Neuronal stem cell (in vitro differentiated cells): ENCODE measurements around the gene CREB5.

Source experiments
- DNase-seq: peaks from one replicate; pipeline ENCODE4 v3.0.0-alpha.2; 2013; ENCODE audit warnings: low spot score
- H2AFZ ChIP-seq: one replicate; pipeline ENCODE4 v1.6.1; 2013; ENCODE audit warnings: mild to moderate bottlenecking, low read length, inconsistent platforms
- H2AK5ac ChIP-seq: 2 replicates; pipeline ENCODE4 v1.6.1; 2013; ENCODE audit warnings: low read depth, mild to moderate bottlenecking, inconsistent platforms, low read length, moderate library complexity, mixed read lengths
- H2BK120ac ChIP-seq: 2 replicates; pipeline ENCODE4 v1.6.1; 2013; ENCODE audit warnings: low read depth, mild to moderate bottlenecking, inconsistent platforms, low read length, moderate library complexity, mixed read lengths
- H2BK12ac ChIP-seq: one replicate; pipeline ENCODE4 v1.6.1; 2013; ENCODE audit warnings: low read length, inconsistent platforms
- H2BK15ac ChIP-seq: 2 replicates; pipeline ENCODE4 v1.6.1; 2013; ENCODE audit warnings: mild to moderate bottlenecking, low read length, inconsistent platforms, mixed read lengths
- H2BK5ac ChIP-seq: one replicate; pipeline ENCODE4 v1.6.1; 2013; ENCODE audit warnings: inconsistent platforms, mild to moderate bottlenecking, low read length, moderate library complexity
- H3K14ac ChIP-seq: one replicate; pipeline ENCODE4 v1.6.1; 2013; ENCODE audit warnings: low read length, inconsistent platforms
- H3K18ac ChIP-seq: 2 replicates; pipeline ENCODE4 v1.6.1; 2013; ENCODE audit warnings: low read length, inconsistent platforms
- H3K23ac ChIP-seq: 2 replicates; pipeline ENCODE4 v1.6.1; 2013; ENCODE audit warnings: low read depth, mild to moderate bottlenecking, mixed read lengths, low read length, inconsistent platforms; ENCODE audit not compliant: poor library complexity
- H3K27ac ChIP-seq: replicated peaks from 3 replicates; pipeline ENCODE4 v1.5.1; 2013; ENCODE audit warnings: low read length, inconsistent platforms
- H3K27me3 ChIP-seq, 3 experiments: 2 replicates each; pipeline ENCODE4 v1.6.1; 2013; ENCODE audit warnings: low read length in 3 of 3, mild to moderate bottlenecking in 2 of 3, inconsistent platforms in 1 of 3, low read depth in 1 of 3, mixed read lengths in 1 of 3, moderate library complexity in 1 of 3; ENCODE audit not compliant: control insufficient read depth in 3 of 3, insufficient read depth in 3 of 3
- H3K36me3 ChIP-seq, 2 donors: replicated peaks in 1 of 2; 2 replicates each; pipeline ENCODE4 v1.6.1; 2013; ENCODE audit warnings: low read length in 2 of 2; ENCODE audit not compliant: control insufficient read depth in 2 of 2, insufficient read depth in 2 of 2
- H3K4ac ChIP-seq: 2 replicates; pipeline ENCODE4 v1.6.1; 2013; ENCODE audit warnings: inconsistent platforms, mild to moderate bottlenecking, low read length, moderate library complexity
- H3K4me1 ChIP-seq, 2 donors: 1 replicate in 1 of 2; 2 replicates in 1 of 2; pipeline ENCODE4 v1.6.1; 2013; ENCODE audit warnings: low read length in 2 of 2, low read depth in 1 of 2; ENCODE audit not compliant: control insufficient read depth in 2 of 2, insufficient read depth in 1 of 2
- H3K4me2 ChIP-seq: one replicate; pipeline ENCODE4 v1.6.1; 2013; ENCODE audit warnings: mild to moderate bottlenecking, low read length, inconsistent platforms; ENCODE audit not compliant: insufficient read depth, poor library complexity, severe bottlenecking
- H3K4me3 ChIP-seq, 2 donors: 2 replicates each; pipeline ENCODE4 v1.5.1; 2013; ENCODE audit warnings: low read length in 2 of 2, mild to moderate bottlenecking in 2 of 2, inconsistent platforms in 1 of 2, moderate library complexity in 1 of 2
- H3K79me1 ChIP-seq: one replicate; pipeline ENCODE4 v1.6.1; 2013; ENCODE audit warnings: low read depth, mild to moderate bottlenecking, inconsistent platforms, low read length, moderate library complexity
- H3K9ac ChIP-seq: one replicate; pipeline ENCODE4 v1.6.1; 2013; ENCODE audit warnings: mild to moderate bottlenecking, low read depth, low read length, inconsistent platforms; ENCODE audit not compliant: poor library complexity
- H3K9me3 ChIP-seq, 2 donors: replicated peaks in 1 of 2; 2 replicates each; pipeline versions ENCODE3 to v1.6.1; 2013; ENCODE audit warnings: low read length in 2 of 2, mild to moderate bottlenecking in 2 of 2, inconsistent platforms in 1 of 2, low read depth in 1 of 2, mixed read lengths in 1 of 2, moderate library complexity in 1 of 2; ENCODE audit not compliant: control insufficient read depth in 2 of 2, insufficient read depth in 1 of 2
- H4K8ac ChIP-seq: one replicate; pipeline ENCODE4 v1.6.1; 2013; ENCODE audit warnings: low read depth, mild to moderate bottlenecking, inconsistent platforms, low read length, moderate library complexity
- H4K91ac ChIP-seq: one replicate; pipeline ENCODE4 v1.6.1; 2013; ENCODE audit warnings: low read length, low read depth, mild to moderate bottlenecking, inconsistent platforms; ENCODE audit not compliant: poor library complexity
- WGBS, 2 donors: extraction: QIAGEN DNeasy Blood & Tissue Kit; methylation state at CpG; one replicate each; pipeline ENCODE4 v1.1.7; 2013; ENCODE audit warnings: missing lambda C conversion rate in 2 of 2, mixed read lengths in 1 of 2; ENCODE audit not compliant: insufficient read length in 2 of 2, insufficient replicate concordance in 1 of 2; ENCODE audit errors: extremely low coverage in 2 of 2; 5-methylcytosine and 5-hydroxymethylcytosine counted together

The CREB5 gene

DNA sequence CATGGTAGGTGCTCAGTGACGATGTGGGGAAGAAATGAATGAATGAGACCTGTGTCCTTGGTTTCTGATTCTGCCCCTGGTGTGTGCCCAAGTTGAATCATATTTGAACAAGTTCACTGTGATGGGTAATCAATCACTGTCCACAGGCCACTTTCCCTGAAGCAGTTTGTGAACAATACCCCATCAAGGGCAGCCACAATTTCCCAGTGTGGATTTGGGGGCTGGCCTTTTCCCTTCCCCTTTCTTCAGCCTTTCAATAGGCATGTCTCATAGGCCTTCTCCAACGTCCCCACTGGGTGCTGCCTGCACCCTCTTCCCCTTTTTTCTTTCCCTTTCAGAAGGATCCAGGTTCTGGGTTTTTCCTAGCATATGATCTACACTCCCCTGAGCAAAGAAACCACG is 64.7 kb downstream of the CREB5 start:
- Histone ChIP-seq H3K36me3 (peaks cover 0 to 12% of the 10 kb centered on the region in 2 donors), H3K4me2 (no peak overlapping the region), H3K4me1 (peaks cover 20 to 25% of the 10 kb centered on the region in 2 donors), H3K4me3 (no peak overlapping the region), H2BK12ac (no peak overlapping the region), H2BK120ac (no peak overlapping the region), H2AFZ (no peak overlapping the region), H3K27ac (no peak overlapping the region), H3K23ac (no peak overlapping the region), H4K8ac (no peak overlapping the region), H3K9me3 (no peaks in the 10 kb centered on the region), H2BK15ac (no peak overlapping the region), H3K9ac (no peak overlapping the region), H3K14ac (no peak overlapping the region), H3K4ac (no peak overlapping the region), H3K79me1 (no peaks in the 10 kb centered on the region), H2AK5ac (no peak overlapping the region), H3K27me3 (no peaks in the 10 kb centered on the region), H4K91ac (no peak overlapping the region), H3K18ac (no peak overlapping the region), H2BK5ac (no peak overlapping the region)
- no CpG with 5 or more reads among the region's 3 CpGs for whole genome bisulfite sequencing, 2 donors
- no peak for DNase-seq

DNA sequence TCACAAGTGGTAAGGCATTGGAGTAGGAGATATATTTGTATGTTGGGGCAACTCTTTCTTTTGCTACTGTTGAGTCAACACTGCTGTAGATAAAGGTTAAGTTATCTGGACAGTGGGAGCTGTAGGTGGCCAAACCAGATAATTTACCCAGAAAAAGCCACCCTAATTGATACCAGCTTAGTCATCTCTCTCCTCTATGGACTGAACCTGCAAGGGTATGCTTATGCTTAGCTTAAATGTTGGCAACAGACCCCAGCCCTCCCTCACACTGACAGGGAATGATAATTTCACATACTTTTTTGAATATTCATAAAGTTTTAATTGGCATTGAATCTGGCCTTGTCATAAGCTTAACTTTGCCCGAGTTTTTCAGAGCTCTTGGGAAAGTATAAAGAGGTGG is 66.3 kb downstream of the CREB5 start:
- Histone ChIP-seq H3K18ac (no peak overlapping the region), H2AK5ac (no peak overlapping the region), H2BK12ac (no peak overlapping the region), H3K4ac (no peak overlapping the region), H3K4me1 (peaks cover 23 to 38% of the 10 kb centered on the region in 2 donors), H3K4me2 (no peak overlapping the region), H3K79me1 (no peaks in the 10 kb centered on the region), H4K91ac (no peak overlapping the region), H3K9ac (no peak overlapping the region), H3K36me3 (peaks cover 0 to 12% of the 10 kb centered on the region in 2 donors), H4K8ac (no peak overlapping the region), H3K14ac (no peak overlapping the region), H3K27ac (no peak overlapping the region), H2AFZ (no peak overlapping the region), H3K9me3 (no peaks in the 10 kb centered on the region), H2BK15ac (no peak overlapping the region), H3K27me3 (no peaks in the 10 kb centered on the region), H2BK120ac (no peak overlapping the region), H3K4me3 (no peak overlapping the region), H3K23ac (no peak overlapping the region), H2BK5ac (no peak overlapping the region)
- no CpG with 5 or more reads among the region's 1 CpG for WGBS, 2 donors
- DNase-seq: no peak

DNA sequence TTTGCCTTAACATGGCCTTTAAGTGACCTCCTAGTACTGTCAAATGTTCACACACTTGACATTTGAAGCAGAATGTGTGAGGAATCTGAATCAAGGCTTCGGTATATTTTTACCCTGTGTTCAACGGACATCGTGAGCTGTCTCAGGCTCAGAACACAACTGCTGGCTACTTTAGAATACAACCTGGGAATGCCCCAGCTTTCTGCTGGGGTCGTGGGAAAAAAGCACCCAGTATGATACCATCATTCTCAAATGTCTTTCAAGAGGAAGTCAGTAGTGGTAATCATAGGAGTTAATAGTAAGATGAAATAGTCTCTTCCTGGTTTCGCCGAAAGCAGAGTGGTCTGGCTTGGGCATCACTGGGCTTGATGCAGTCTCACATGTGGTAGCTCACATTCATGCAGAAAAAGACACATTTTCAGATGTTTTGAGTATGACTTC is 67.2 kb downstream of the CREB5 start:
- Histone ChIP-seq H4K91ac (no peak overlapping the region), H3K23ac (no peak overlapping the region), H3K4me1 (peaks cover 25 to 47% of the 10 kb centered on the region in 2 donors), H2BK12ac (no peak overlapping the region), H3K36me3 (peaks cover 0 to 12% of the 10 kb centered on the region in 2 donors), H3K4me3 (peak overlapping the region in 1 of 2 donors; percentile 51), H3K9ac (no peak overlapping the region), H2AK5ac (no peak overlapping the region), H3K9me3 (no peaks in the 10 kb centered on the region), H3K79me1 (no peaks in the 10 kb centered on the region), H2BK15ac (no peak overlapping the region), H3K4me2 (no peak overlapping the region), H3K4ac (no peak overlapping the region), H3K27ac (no peak overlapping the region), H2AFZ (no peak overlapping the region), H2BK5ac (no peak overlapping the region), H2BK120ac (no peak overlapping the region), H4K8ac (no peak overlapping the region), H3K27me3 (no peaks in the 10 kb centered on the region), H3K14ac (no peak overlapping the region), H3K18ac (no peak overlapping the region)
- no CpG with 5 or more reads among the region's 6 CpGs for WGBS, 2 donors
- DNase-seq: no peak

DNA sequence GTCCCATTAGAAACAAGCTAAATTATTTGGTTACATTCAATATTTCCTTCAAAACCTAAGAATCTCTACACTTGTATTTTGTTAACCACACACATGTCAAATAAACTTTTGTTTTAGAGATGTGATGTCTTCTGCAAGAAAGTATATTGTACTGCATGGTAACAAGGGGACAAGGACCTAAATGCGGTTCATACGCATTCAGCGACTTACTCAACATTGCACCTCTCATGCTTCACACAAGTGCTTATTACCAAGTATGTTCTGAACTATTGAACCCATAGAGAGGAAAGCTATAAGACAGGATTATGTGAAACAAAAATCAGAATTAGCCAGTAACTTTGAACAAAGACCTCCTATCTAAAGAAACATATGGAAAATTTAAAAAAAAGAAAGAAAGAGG is 68.3 kb downstream of the CREB5 start:
- H3K9ac ChIP-seq: no peak overlapping the region
- H3K4ac ChIP-seq: no peak overlapping the region
- H3K27ac ChIP-seq: no peak overlapping the region
- no peak overlapping the region for H3K4me2 ChIP-seq
- H2BK120ac ChIP-seq: no peak overlapping the region
- no peak overlapping the region for H2BK12ac ChIP-seq
- no peak overlapping the region for H3K18ac ChIP-seq
- H3K4me3 ChIP-seq: peak overlapping the region in 1 of 2 donors; percentile 51
- no peak overlapping the region for H3K14ac ChIP-seq
- H2AFZ ChIP-seq: no peak overlapping the region
- H2AK5ac ChIP-seq: no peak overlapping the region
- H2BK15ac ChIP-seq: no peak overlapping the region
- H2BK5ac ChIP-seq: no peak overlapping the region
- no peak overlapping the region for H4K8ac ChIP-seq
- no peak overlapping the region for H3K23ac ChIP-seq
- no peaks in the 10 kb centered on the region for H3K9me3 ChIP-seq
- H3K79me1 ChIP-seq: no peaks in the 10 kb centered on the region
- H3K4me1 ChIP-seq: peaks cover 24 to 51% of the 10 kb centered on the region in 2 donors
- H3K36me3 ChIP-seq: peaks cover 0 to 7% of the 10 kb centered on the region in 2 donors
- H4K91ac ChIP-seq: no peak overlapping the region
- no peaks in the 10 kb centered on the region for H3K27me3 ChIP-seq
- WGBS, 2 donors: no CpG with 5 or more reads among the region's 3 CpGs
- DNase-seq: no peak
